NCI-H510A treated with DMSO at 0.1 percent for 48 hours (cell line): ENCODE data around the gene TBL1X.
"Not testable (repeated sequence)": the region's sequence is repeated elsewhere in the genome, so short reads cannot be mapped to it uniquely, and the experiment has no call there.

Source experiments
- DNase-seq: peaks from one replicate; lab custom pipeline; 2025; lab: John Stamatoyannopoulos, UW

The TBL1X gene

GRCh38 chrX:9464435-9465371 is at the start of gene TBL1X:
Gene TBL1X (plus strand): TSS chrX:9465058. CDS start chrX:9653587, 188,529 bp downstream.
- peak; percentile 14 for DNase-seq

GRCh38 chrX:9416562-9417348 is 48.1 kb upstream of the TBL1X start:
- DNase-seq = no peak

GRCh38 chrX:9418262-9418661 is 46.6 kb upstream of the TBL1X start:
- no peak for DNase-seq

- no peak for DNase-seq
These were observed 44.3 kb upstream of the TBL1X start for GRCh38 chrX:9420275-9421265.

GRCh38 chrX:9429767-9430166 is 35.1 kb upstream of the TBL1X start:
- DNase-seq = peak; percentile 84

- no peak for DNase-seq
These were observed 34.4 kb upstream of the TBL1X start for GRCh38 chrX:9430346-9430921.

- DNase-seq = no peak
These were observed 33.6 kb upstream of the TBL1X start for GRCh38 chrX:9431281-9431680.

GRCh38 chrX:9433596-9433995 is 31.3 kb upstream of the TBL1X start:
- no peak for DNase-seq

- DNase-seq = no peak
These were observed 30.8 kb upstream of the TBL1X start for GRCh38 chrX:9434051-9434550.

GRCh38 chrX:9435086-9435485 is 29.8 kb upstream of the TBL1X start:
- DNase-seq = not testable (repeated sequence)

- no peak for DNase-seq
These were observed 28.0 kb upstream of the TBL1X start for GRCh38 chrX:9436812-9437211.

- no peak for DNase-seq
These were observed 25.8 kb upstream of the TBL1X start for GRCh38 chrX:9438933-9439494.

GRCh38 chrX:9440116-9440844 is 24.6 kb upstream of the TBL1X start:
- no peak for DNase-seq

GRCh38 chrX:9442056-9442455 is 22.8 kb upstream of the TBL1X start:
- DNase-seq = no peak

- peak; percentile 53 for DNase-seq
These were observed 21.5 kb upstream of the TBL1X start for GRCh38 chrX:9443327-9443726.

GRCh38 chrX:9447906-9448305 is 17.0 kb upstream of the TBL1X start:
- DNase-seq = no peak

GRCh38 chrX:9456250-9457074 is 8.4 kb upstream of the TBL1X start:
- DNase-seq = no peak

GRCh38 chrX:9458034-9458433 is 6.8 kb upstream of the TBL1X start:
- DNase-seq = not testable (repeated sequence)

GRCh38 chrX:9458516-9459078 is 6.3 kb upstream of the TBL1X start:
- no peak for DNase-seq
